IMR-90 (cell line): Measurements from ENCODE around the gene NOS1. TPM values are rescaled to one million over a fixed set of nuclear protein-coding genes. Genes with fewer than 3 reads are reported as not detected.

Experiments
- ATAC-seq: fragments of 200-7000 bp; cut with Tn5 transposase; 2 replicates; pipeline ENCODE4 v1.9.1; 2020; ENCODE audit warnings: low read depth, mild to moderate bottlenecking, moderate library complexity
- BruUV-seq: library from RNA; stranded (reverse); fragments of 400-500 nt; replicated peaks from 2 replicates; lab custom pipeline; 2021; lab: Mats Ljungman, UMichigan
- CTCF ChIA-PET: fragments of 300-600 bp; formaldehyde crosslinking; extraction: SDS; loops from one replicate; lab custom pipeline; 2021; ENCODE audit warnings: antibody characterized with exemption; lab: Yijun Ruan, JAX
- POLR2A ChIA-PET: fragments of 300-600 bp; sonication (Branson Sonifier 250); formaldehyde crosslinking; loops from one replicate; lab custom pipeline; 2022; ENCODE audit warnings: antibody characterized with exemption; ENCODE audit not compliant: unreplicated experiment; lab: Charles Lee
- DNase-seq: peaks from one replicate; pipeline ENCODE4 v3.0.0; 2013
- H2AFZ ChIP-seq: replicated peaks from 2 replicates; pipeline ENCODE3; 2013; ENCODE audit warnings: low read length, mild to moderate bottlenecking; ENCODE audit not compliant: poor library complexity
- H2AK5ac ChIP-seq: 2 replicates; pipeline ENCODE4 v1.6.1; 2013; ENCODE audit warnings: low read depth, low read length, inconsistent platforms
- H2AK9ac ChIP-seq: replicated peaks from 2 replicates; pipeline ENCODE3; 2013; ENCODE audit warnings: mild to moderate bottlenecking, low read depth, low read length, moderate library complexity; ENCODE audit not compliant: poor library complexity
- H2BK120ac ChIP-seq: 2 replicates; pipeline ENCODE4 v1.6.1; 2013; ENCODE audit warnings: low read depth, low read length, inconsistent platforms
- H2BK15ac ChIP-seq: 3 replicates; pipeline ENCODE4 v1.6.1; 2013; ENCODE audit warnings: low read depth, low read length, inconsistent platforms
- H2BK20ac ChIP-seq: 2 replicates; pipeline ENCODE4 v1.6.1; 2013; ENCODE audit warnings: low read depth, mild to moderate bottlenecking, inconsistent platforms, low read length, moderate library complexity
- H2BK5ac ChIP-seq: 2 replicates; pipeline ENCODE4 v1.6.1; 2013; ENCODE audit warnings: mild to moderate bottlenecking, low read depth, low read length, inconsistent platforms; ENCODE audit not compliant: poor library complexity, severe bottlenecking
- H3K14ac ChIP-seq: replicated peaks from 2 replicates; pipeline ENCODE4 v1.6.1; 2013; ENCODE audit warnings: low read depth, low read length, inconsistent platforms
- H3K18ac ChIP-seq: 2 replicates; pipeline ENCODE4 v1.6.1; 2013; ENCODE audit warnings: low read depth, low read length, control low read depth
- H3K23ac ChIP-seq: 2 replicates; pipeline ENCODE4 v1.6.1; 2013; ENCODE audit warnings: low read depth, low read length, inconsistent platforms
- H3K27ac ChIP-seq: 2 replicates; pipeline ENCODE4 v1.5.1; 2013; ENCODE audit warnings: mild to moderate bottlenecking, control low read depth, low read length; ENCODE audit not compliant: insufficient read depth
- H3K27me3 ChIP-seq: 2 replicates; pipeline ENCODE4 v1.6.1; 2013; ENCODE audit warnings: low read length; ENCODE audit not compliant: control insufficient read depth, insufficient read depth
- H3K36me3 ChIP-seq: 2 replicates; pipeline ENCODE4 v1.6.1; 2013; ENCODE audit warnings: low read length, mixed read lengths; ENCODE audit not compliant: control insufficient read depth, insufficient read depth
- H3K4ac ChIP-seq: 2 replicates; pipeline ENCODE4 v1.6.1; 2013; ENCODE audit warnings: low read depth, low read length, inconsistent platforms
- H3K4me1 ChIP-seq: 2 replicates; pipeline ENCODE4 v1.6.1; 2013; ENCODE audit warnings: low read length, mixed read lengths; ENCODE audit not compliant: control insufficient read depth, insufficient read depth
- H3K4me2 ChIP-seq: 2 replicates; pipeline ENCODE4 v1.6.1; 2013; ENCODE audit warnings: low read depth, mild to moderate bottlenecking, control low read depth, low read length, moderate library complexity
- H3K4me3 ChIP-seq: 2 replicates; pipeline ENCODE4 v1.5.1; 2013; ENCODE audit warnings: low read depth, mild to moderate bottlenecking, control low read depth, low read length, moderate library complexity; ENCODE audit not compliant: insufficient read depth
- H3K56ac ChIP-seq: 2 replicates; pipeline ENCODE4 v1.6.1; 2013; ENCODE audit warnings: low read length, inconsistent platforms; ENCODE audit not compliant: insufficient read depth; ENCODE audit errors: extremely low read depth
- H3K79me1 ChIP-seq, 2 experiments: 2 replicates each; pipeline ENCODE4 v1.6.1; 2013; ENCODE audit warnings: low read length in 2 of 2, inconsistent platforms in 1 of 2, low read depth in 1 of 2
- H3K9ac ChIP-seq: 2 replicates; pipeline ENCODE4 v1.6.1; 2013; ENCODE audit warnings: low read depth, low read length, control low read depth
- H3K9me1 ChIP-seq: 2 replicates; pipeline ENCODE4 v1.6.1; 2013; ENCODE audit warnings: low read length, inconsistent platforms; ENCODE audit not compliant: insufficient read depth
- H3K9me3 ChIP-seq: 2 replicates; pipeline ENCODE4 v1.6.1; 2013; ENCODE audit warnings: low read length; ENCODE audit not compliant: control insufficient read depth, insufficient read depth
- H4K20me1 ChIP-seq: 2 replicates; pipeline ENCODE4 v1.6.1; 2013; ENCODE audit warnings: low read length, inconsistent platforms; ENCODE audit not compliant: insufficient read depth
- H4K5ac ChIP-seq: 2 replicates; pipeline ENCODE4 v1.6.1; 2013; ENCODE audit warnings: mild to moderate bottlenecking, low read depth, low read length, control low read depth
- H4K8ac ChIP-seq, 2 experiments: 2 replicates each; pipeline ENCODE4 v1.6.1; 2013; ENCODE audit warnings: low read depth in 2 of 2, low read length in 2 of 2, control low read depth in 1 of 2, inconsistent platforms in 1 of 2
- H4K91ac ChIP-seq: 2 replicates; pipeline ENCODE4 v1.6.1; 2013; ENCODE audit warnings: low read depth, low read length, inconsistent platforms; ENCODE audit not compliant: insufficient read depth
- MXI1 ChIP-seq: IDR thresholded peaks from 2 replicates; pipeline ENCODE4 v1.6.1; 2012; ENCODE audit warnings: low read depth, mild to moderate bottlenecking, low read length, moderate library complexity, borderline replicate concordance
- WGBS, 2 experiments: methylation state at CpG; one replicate each; pipeline versions ENCODE4 v1.1.5 to v1.1.7; 2013; ENCODE audit warnings: missing lambda C conversion rate in 2 of 2; ENCODE audit not compliant: insufficient read length in 1 of 2; ENCODE audit errors: extremely low coverage in 2 of 2; 5-methylcytosine and 5-hydroxymethylcytosine counted together
- dilution Hi-C: fragments of 300-500 bp; cut with HindIII; formaldehyde crosslinking; loops from one replicate; pipeline ENCODE4 v1.14.3; 2018; ENCODE audit warnings: low sequenced_read_pairs; ENCODE audit not compliant: unreplicated experiment
- in situ Hi-C: fragments of 300-500 bp; cut with MboI; formaldehyde crosslinking; loops from 3 replicates; pipeline ENCODE4 v1.14.3; 2019; ENCODE audit warnings: low sequenced_read_pairs, inconsistent platforms, mixed read lengths
- intact Hi-C: fragments of 100-400 bp; cut with micrococcal nuclease; formaldehyde crosslinking; loops from 2 replicates; pipeline ENCODE4 v1.10.0; 2022
- polyA plus RNA-seq, 3 experiments: library from polyadenylated mRNA; depleted of rRNA; stranded (reverse); fragments of >200 nt; gene quantifications; 2 replicates each; pipeline ENCODE4 v1.2.3, GENCODE V29; 2012; ENCODE audit warnings: low replicate concordance in 1 of 3
- total RNA-seq: library from RNA; depleted of rRNA; stranded (reverse); fragments of >200 nt; gene quantifications from 2 replicates; pipeline ENCODE4 v1.2.3, GENCODE V29; 2012
- TF ChIP-seq, protein P1 (sequence below): fragments of 150-350 bp; IDR thresholded peaks from 2 replicates; pipeline ENCODE4 v1.6.1; 2017; ENCODE audit warnings: mild to moderate bottlenecking, antibody characterized with exemption, low read length, low read depth

NOS1 gene
- total and polyA plus RNA-seq, 2 of the 4 experiments (the other 2 are of a cell fraction) = 0.09 TPM; not detected in 1

GRCh38 chr12:117342247-117342646, 19.2 kb downstream of the NOS1 start:
- ChIA-PET POLR2A (no interaction called here), CTCF (no interaction called here)
- no peak overlapping the region for H3K18ac ChIP-seq
- H2BK5ac ChIP-seq = no peak overlapping the region
- dilution Hi-C loops = no loop called here
- H2BK120ac ChIP-seq = no peak overlapping the region
- in situ Hi-C loops = no loop called here
- DNase-seq = no peak
- no peaks in the 10 kb centered on the region for H3K4me1 ChIP-seq
- no peak overlapping the region for H3K4me3 ChIP-seq
- no peak overlapping the region for H4K91ac ChIP-seq
- TF ChIP-seq MXI1 = no peak
- TF ChIP-seq, protein P1, sequence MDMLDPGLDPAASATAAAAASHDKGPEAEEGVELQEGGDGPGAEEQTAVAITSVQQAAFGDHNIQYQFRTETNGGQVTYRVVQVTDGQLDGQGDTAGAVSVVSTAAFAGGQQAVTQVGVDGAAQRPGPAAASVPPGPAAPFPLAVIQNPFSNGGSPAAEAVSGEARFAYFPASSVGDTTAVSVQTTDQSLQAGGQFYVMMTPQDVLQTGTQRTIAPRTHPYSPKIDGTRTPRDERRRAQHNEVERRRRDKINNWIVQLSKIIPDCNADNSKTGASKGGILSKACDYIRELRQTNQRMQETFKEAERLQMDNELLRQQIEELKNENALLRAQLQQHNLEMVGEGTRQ = no peak
- no peak for ATAC-seq
- no TSS peak for BruUV-seq
- no peak overlapping the region for H2AK9ac ChIP-seq
- H4K5ac ChIP-seq = no peak overlapping the region
- H3K9me1 ChIP-seq = no peaks in the 10 kb centered on the region
- H2AK5ac ChIP-seq = no peak overlapping the region
- no peak overlapping the region for H3K56ac ChIP-seq
- H4K8ac ChIP-seq = no peak overlapping the region
- no peak overlapping the region for H3K9ac ChIP-seq
- H3K4ac ChIP-seq = no peak overlapping the region
- no peak overlapping the region for H2AFZ ChIP-seq
- no peak overlapping the region for H3K23ac ChIP-seq
- intact Hi-C loops = no loop called here
- no peak overlapping the region for H3K14ac ChIP-seq
- no peaks in the 10 kb centered on the region for H3K27me3 ChIP-seq
- no peak overlapping the region for H3K4me2 ChIP-seq
- H2BK15ac ChIP-seq = no peak overlapping the region
- no peaks in the 10 kb centered on the region for H3K36me3 ChIP-seq
- no peaks in the 10 kb centered on the region for H3K79me1 ChIP-seq
- no peaks in the 10 kb centered on the region for H4K20me1 ChIP-seq
- peaks cover 21% of the 10 kb centered on the region for H3K9me3 ChIP-seq
- WGBS, 2 experiments = 34% methylated on average over 3 of the region's 4 CpGs; no CpG with 5 or more reads in 1 of the 2 experiments
- H2BK20ac ChIP-seq = no peak overlapping the region
- H3K27ac ChIP-seq = no peak overlapping the region
